A673 (cell line): ENCODE data around the gene PCCA.

ENCODE experiments used
- CTCF ChIP-seq: fragments of 300-800, 200-600 bp; sonication (generic); conservative IDR thresholded peaks from 2 replicates; pipeline ENCODE4 v1.5.1; 2017; ENCODE audit warnings: low read depth, mild to moderate bottlenecking, antibody characterized with exemption, low read length, moderate library complexity, mixed read lengths
- EZH2 ChIP-seq: fragments of 200-600 bp; sonication (generic); IDR thresholded peaks from 2 replicates; pipeline ENCODE4 v1.6.1; 2017; ENCODE audit warnings: borderline replicate concordance, low read depth, mild to moderate bottlenecking, mixed read lengths, antibody characterized with exemption, low read length; ENCODE audit not compliant: poor library complexity, severe bottlenecking

GRCh38 chr13:100209857-100210825 lies 121.2 kb downstream of the PCCA start:
- TF ChIP-seq CTCF (no peak), EZH2 (no peak)
